ENCODE measurements around the gene RAB18. TPM values are rescaled to one million over a fixed set of nuclear protein-coding genes. Genes with fewer than 3 reads are reported as not detected.

Gene RAB18
- total RNA-seq, 1 donor from 2014 or later, result 48.3 TPM

DNA sequence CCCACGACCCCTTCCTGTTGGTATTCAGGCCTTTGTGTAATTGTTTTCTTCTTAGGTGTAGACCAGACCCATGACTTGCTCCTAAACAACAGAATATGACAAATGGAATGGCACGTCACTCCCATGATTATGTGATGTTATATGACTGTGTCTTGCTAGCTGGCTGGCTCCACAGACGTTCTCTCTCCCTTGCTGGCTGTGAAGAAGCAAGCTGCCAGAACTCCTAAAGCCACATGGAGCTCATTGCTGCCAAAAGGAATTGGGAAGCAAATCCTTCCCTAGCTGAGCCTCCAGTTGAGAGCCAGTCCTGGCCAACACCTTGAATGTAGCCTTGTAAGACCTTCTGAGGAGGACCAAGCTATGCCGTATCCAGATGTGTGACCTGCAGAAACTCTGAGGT lies 74.2 kb downstream of the RAB18 start:
- H3K27me3 Mint-ChIP-seq, result no peaks in the 10 kb centered on the region
- DNase-seq (no peak), ATAC-seq (ENCODE audit: low read depth) (no peak)
- H3K4me3 Mint-ChIP-seq, result no peak overlapping the region
- ChIA-PET CTCF (no interaction called here), POLR2A (no interaction called here)
- H3K36me3 Mint-ChIP-seq (ENCODE audit: low read depth), result no peaks in the 10 kb centered on the region
- TF ChIP-seq, protein P1, sequence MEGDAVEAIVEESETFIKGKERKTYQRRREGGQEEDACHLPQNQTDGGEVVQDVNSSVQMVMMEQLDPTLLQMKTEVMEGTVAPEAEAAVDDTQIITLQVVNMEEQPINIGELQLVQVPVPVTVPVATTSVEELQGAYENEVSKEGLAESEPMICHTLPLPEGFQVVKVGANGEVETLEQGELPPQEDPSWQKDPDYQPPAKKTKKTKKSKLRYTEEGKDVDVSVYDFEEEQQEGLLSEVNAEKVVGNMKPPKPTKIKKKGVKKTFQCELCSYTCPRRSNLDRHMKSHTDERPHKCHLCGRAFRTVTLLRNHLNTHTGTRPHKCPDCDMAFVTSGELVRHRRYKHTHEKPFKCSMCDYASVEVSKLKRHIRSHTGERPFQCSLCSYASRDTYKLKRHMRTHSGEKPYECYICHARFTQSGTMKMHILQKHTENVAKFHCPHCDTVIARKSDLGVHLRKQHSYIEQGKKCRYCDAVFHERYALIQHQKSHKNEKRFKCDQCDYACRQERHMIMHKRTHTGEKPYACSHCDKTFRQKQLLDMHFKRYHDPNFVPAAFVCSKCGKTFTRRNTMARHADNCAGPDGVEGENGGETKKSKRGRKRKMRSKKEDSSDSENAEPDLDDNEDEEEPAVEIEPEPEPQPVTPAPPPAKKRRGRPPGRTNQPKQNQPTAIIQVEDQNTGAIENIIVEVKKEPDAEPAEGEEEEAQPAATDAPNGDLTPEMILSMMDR (IDR thresholded peaks at IDR 0.05), result no peak
- H3K9me3 Mint-ChIP-seq, result peaks cover under 1% of the 10 kb centered on the region
- no peak overlapping the region for H3K27ac Mint-ChIP-seq
- H3K4me1 Mint-ChIP-seq, result no peaks in the 10 kb centered on the region
- intact Hi-C loops (cut with micrococcal nuclease), result no loop called here

DNA sequence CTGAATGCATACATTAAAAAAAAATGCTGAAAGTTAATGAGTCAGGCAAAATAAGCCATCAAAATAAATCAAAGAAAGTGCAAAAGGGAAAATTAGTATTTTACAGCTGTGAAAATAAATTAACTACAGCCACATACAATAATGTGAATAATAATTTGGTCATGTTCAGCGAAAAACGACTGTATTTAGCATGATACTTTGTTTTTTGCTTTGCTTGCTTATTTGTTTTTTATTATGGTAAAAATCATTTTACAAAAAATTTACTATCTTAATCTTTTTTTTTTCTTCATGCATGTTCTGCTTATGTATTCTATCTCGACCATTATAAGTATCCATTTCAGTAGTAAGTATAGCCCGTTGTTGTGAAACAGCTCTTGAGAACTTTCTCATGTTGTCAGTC lies 77.1 kb downstream of the RAB18 start:
- TF ChIP-seq, protein P1 (IDR thresholded peaks at IDR 0.05), result no peak
- H3K4me1 Mint-ChIP-seq, result no peaks in the 10 kb centered on the region
- intact Hi-C loops (cut with micrococcal nuclease), result no loop called here
- DNase-seq (no peak), ATAC-seq (ENCODE audit: low read depth) (no peak)
- H3K27ac Mint-ChIP-seq, result no peak overlapping the region
- no peaks in the 10 kb centered on the region for H3K36me3 Mint-ChIP-seq (ENCODE audit: low read depth)
- no peak overlapping the region for H3K4me3 Mint-ChIP-seq
- POLR2A ChIA-PET, result no interaction called here
- peaks cover 2% of the 10 kb centered on the region for H3K27me3 Mint-ChIP-seq
- H3K9me3 Mint-ChIP-seq, result peaks cover 4% of the 10 kb centered on the region
- CTCF ChIA-PET, result no interaction called here

DNA sequence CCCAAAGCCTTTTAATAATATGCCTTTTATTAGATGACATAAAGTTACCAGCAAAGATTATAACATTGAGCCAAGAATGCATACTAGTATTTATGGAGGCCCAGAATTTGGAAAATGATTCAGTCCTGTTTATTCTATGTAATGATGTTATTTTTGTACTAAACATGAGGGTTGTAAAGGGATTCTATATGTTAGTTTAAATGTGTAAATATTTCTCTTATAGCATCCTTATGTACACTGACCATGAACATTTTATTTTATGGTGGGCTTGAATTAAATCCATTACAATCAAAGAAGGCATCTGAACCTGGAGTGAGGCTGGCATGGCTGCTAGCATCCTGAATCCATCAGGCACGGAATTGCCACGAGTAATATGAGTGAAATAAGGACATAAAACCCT lies 80.2 kb downstream of the RAB18 start:
- H3K36me3 Mint-ChIP-seq (ENCODE audit: low read depth), result no peaks in the 10 kb centered on the region
- no peak overlapping the region for H3K4me3 Mint-ChIP-seq

More for the DNA sequence above, 80.2 kb downstream of the RAB18 start:
- H3K9me3 Mint-ChIP-seq, result peaks cover 4% of the 10 kb centered on the region
- CTCF ChIA-PET, result no interaction called here
- H3K27me3 Mint-ChIP-seq, result peaks cover 7% of the 10 kb centered on the region
- no peak for DNase-seq
- no peak for ATAC-seq (ENCODE audit: low read depth)
- intact Hi-C loops (cut with micrococcal nuclease), result no loop called here
- H3K27ac Mint-ChIP-seq, result no peak overlapping the region
- POLR2A ChIA-PET, result no interaction called here
- H3K4me1 Mint-ChIP-seq, result no peaks in the 10 kb centered on the region
- TF ChIP-seq, protein P1 (IDR thresholded peaks at IDR 0.05), result no peak

Other genes with a start within 250 kb of the RAB18 start
- gene MKX, start 241.5 kb downstream of the RAB18 start, total RNA-seq, result not detected in 2 replicates